Fibroblast of lung (primary cell): Measurements from ENCODE around the gene UPK3A. TPM values are rescaled to one million over a fixed set of nuclear protein-coding genes. Genes with fewer than 3 reads are reported as not detected.

ENCODE experiments used
- DNase-seq, 2 donors: peaks; one replicate each; pipeline versions ENCODE4 v3.0.0 to v3.0.0-alpha.2; 2010; ENCODE audit warnings: low read depth in 2 of 2
- H2AFZ ChIP-seq: 2 replicates; pipeline ENCODE4 v1.5.1; 2012; ENCODE audit warnings: low read length, control low read depth, inconsistent platforms
- H3K27ac ChIP-seq: 2 replicates; pipeline ENCODE4 v1.5.1; 2011; ENCODE audit warnings: low read length, control low read depth; ENCODE audit not compliant: insufficient read depth
- H3K27me3 ChIP-seq: 2 replicates; pipeline ENCODE4 v1.5.1; 2011; ENCODE audit warnings: mild to moderate bottlenecking, low read length; ENCODE audit not compliant: control insufficient read depth, insufficient read depth
- H3K36me3 ChIP-seq: 2 replicates; pipeline ENCODE4 v1.5.1; 2011; ENCODE audit warnings: low read length; ENCODE audit not compliant: control insufficient read depth, insufficient read depth
- H3K4me1 ChIP-seq: 2 replicates; pipeline ENCODE4 v1.5.1; 2011; ENCODE audit warnings: low read length; ENCODE audit not compliant: control insufficient read depth, insufficient read depth; ENCODE audit errors: extremely low read depth
- H3K4me2 ChIP-seq: 2 replicates; pipeline ENCODE4 v1.5.1; 2011; ENCODE audit warnings: low read length, control low read depth; ENCODE audit not compliant: insufficient read depth; ENCODE audit errors: extremely low read depth
- H3K4me3 ChIP-seq, 4 experiments: fragments of 200-600 bp in 1 of 4; sonication (generic) in 1 of 4; replicated peaks in 1 of 4; 2 replicates each; pipeline ENCODE4 v1.5.1; 2011 to 2016; ENCODE audit warnings: low read length in 4 of 4, low read depth in 3 of 4, mild to moderate bottlenecking in 3 of 4, control low read depth in 2 of 4, inconsistent platforms in 1 of 4, mixed read lengths in 1 of 4; ENCODE audit not compliant: insufficient read depth in 1 of 4; ENCODE audit errors: control extremely low read depth in 1 of 4
- H3K79me2 ChIP-seq: 2 replicates; pipeline ENCODE4 v1.5.1; 2012; ENCODE audit warnings: mild to moderate bottlenecking, low read length, inconsistent platforms; ENCODE audit not compliant: control insufficient read depth, insufficient read depth
- H3K9ac ChIP-seq: 2 replicates; pipeline ENCODE4 v1.5.1; 2011; ENCODE audit warnings: mild to moderate bottlenecking, low read length, control low read depth; ENCODE audit not compliant: insufficient read depth
- H3K9me3 ChIP-seq: 2 replicates; pipeline ENCODE4 v1.5.1; 2012; ENCODE audit warnings: low read depth, low read length; ENCODE audit not compliant: control insufficient read depth, insufficient read depth
- H4K20me1 ChIP-seq: 2 replicates; pipeline ENCODE4 v1.5.1; 2011; ENCODE audit warnings: low read length; ENCODE audit not compliant: control insufficient read depth, insufficient read depth; ENCODE audit errors: extremely low read depth
- CTCF ChIP-seq, 2 donors: IDR thresholded peaks in 1 of 2; conservative IDR thresholded peaks in 1 of 2; 1 replicate in 1 of 2; 2 replicates in 1 of 2; pipeline ENCODE4 v1.5.1; 2011 to 2012; ENCODE audit warnings: low read length in 2 of 2, control low read depth in 1 of 2, inconsistent platforms in 1 of 2, low read depth in 1 of 2, mild to moderate bottlenecking in 1 of 2
- EZH2 ChIP-seq: IDR thresholded peaks from 2 replicates; pipeline ENCODE4 v1.5.1; 2012; ENCODE audit warnings: low read length, control low read depth, mild to moderate bottlenecking; ENCODE audit errors: missing control alignments
- polyA plus RNA-seq, 2 donors: library from polyadenylated mRNA; depleted of rRNA in 1 of 2; stranded (reverse) in 1 of 2; unstranded in 1 of 2; fragments of >200 nt; gene quantifications; 2 replicates each; pipeline ENCODE4 v1.2.1, GENCODE V29; 2011 to 2012; ENCODE audit warnings: missing spikeins in 1 of 2
- total RNA-seq: library from RNA; depleted of rRNA; stranded (reverse); fragments of >200 nt; gene quantifications from 2 replicates; pipeline ENCODE4 v1.2.1, GENCODE V29; 2014

Gene UPK3A
- total and polyA plus RNA-seq, 2 donors (not counting 1 experiment from before 2014, with no cell fraction given), result not detected

GRCh38 chr22:45270095-45271020, 14.4 kb upstream of the UPK3A start:
- DNase-seq, result no peak
- Histone ChIP-seq H3K4me3 (no peak overlapping the region), H3K36me3 (no peaks in the 10 kb centered on the region), H3K4me2 (no peak overlapping the region), H4K20me1 (no peaks in the 10 kb centered on the region), H3K9me3 (no peaks in the 10 kb centered on the region), H2AFZ (no peak overlapping the region), H3K9ac (no peak overlapping the region), H3K27me3 (peaks cover 11% of the 10 kb centered on the region), H3K27ac (no peak overlapping the region), H3K4me1 (peaks cover 4% of the 10 kb centered on the region), H3K79me2 (no peaks in the 10 kb centered on the region)
- no peak for TF ChIP-seq CTCF (conservative IDR thresholded peaks at IDR 0.05 in 1 of 2, IDR thresholded peaks at IDR 0.05 in 1 of 2; ENCODE audit: low read depth in 1 of 2, low read length in 2 of 2)
- TF ChIP-seq EZH2, result peak; percentile 24

- Histone ChIP-seq H3K36me3 (no peaks in the 10 kb centered on the region), H3K9me3 (no peaks in the 10 kb centered on the region), H3K4me2 (peak overlapping the region; percentile 23), H3K4me1 (peaks cover 4% of the 10 kb centered on the region), H3K79me2 (no peaks in the 10 kb centered on the region), H3K9ac (no peak overlapping the region), H3K27me3 (peaks cover 11% of the 10 kb centered on the region), H3K4me3 (no peak overlapping the region), H2AFZ (no peak overlapping the region), H3K27ac (no peak overlapping the region), H4K20me1 (no peaks in the 10 kb centered on the region)
- no peak for TF ChIP-seq EZH2
- no peak for TF ChIP-seq CTCF (conservative IDR thresholded peaks at IDR 0.05 in 1 of 2, IDR thresholded peaks at IDR 0.05 in 1 of 2; ENCODE audit: low read depth in 1 of 2, low read length in 2 of 2)
- DNase-seq, result peak in 1 of 2 donors; percentile 67
Observed at GRCh38 chr22:45271667-45272201, 13.0 kb upstream of the UPK3A start.

GRCh38 chr22:45272498-45272897, 12.3 kb upstream of the UPK3A start:
- TF ChIP-seq EZH2 (no peak), CTCF (conservative IDR thresholded peaks at IDR 0.05 in 1 of 2, IDR thresholded peaks at IDR 0.05 in 1 of 2; ENCODE audit: low read depth in 1 of 2, low read length in 2 of 2) (no peak)

More at GRCh38 chr22:45272498-45272897, 12.3 kb upstream of the UPK3A start:
- Histone ChIP-seq H3K27ac (no peak overlapping the region), H3K79me2 (no peaks in the 10 kb centered on the region), H3K4me3 (no peak overlapping the region), H3K9me3 (no peaks in the 10 kb centered on the region), H4K20me1 (no peaks in the 10 kb centered on the region), H3K27me3 (peaks cover 11% of the 10 kb centered on the region), H3K9ac (no peak overlapping the region), H3K4me2 (no peak overlapping the region), H3K4me1 (peaks cover 4% of the 10 kb centered on the region), H2AFZ (no peak overlapping the region), H3K36me3 (no peaks in the 10 kb centered on the region)
- DNase-seq, result no peak
